ENCODE results near the gene TAS2R9.

DNA sequence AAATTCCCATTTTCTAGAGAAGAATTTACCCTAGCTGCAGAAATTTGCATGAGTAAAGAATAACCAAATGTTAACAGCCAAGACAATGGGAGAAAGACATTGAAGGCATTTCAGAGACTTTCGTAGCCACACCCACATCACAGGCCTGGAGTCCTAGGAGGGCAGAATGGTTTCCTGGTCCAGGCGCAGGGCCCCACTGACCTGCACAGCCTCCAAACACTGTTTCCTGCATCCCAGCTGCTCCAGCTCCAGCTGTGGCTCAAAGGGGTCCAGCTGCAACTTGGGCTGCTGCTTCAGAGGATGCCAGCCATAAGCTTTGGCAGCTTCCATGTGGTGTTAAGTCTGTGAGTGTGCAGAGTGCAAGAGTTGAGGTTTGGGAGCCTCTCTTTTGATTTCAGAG is 45.8 kb upstream of the TAS2R9 start:
- TF ChIP-seq CTCF (IDR thresholded peaks at IDR 0.05) (no peak), POLR2A (IDR thresholded peaks at IDR 0.05) (no peak)

Measured in heart left ventricle (tissue), 13 donors.